GM19240 (cell line): ENCODE results near the gene MIDN.
"Not testable (repeated sequence)": the region's sequence is repeated elsewhere in the genome, so short reads cannot be mapped to it uniquely, and the experiment has no call there.

Experiments
- DNase-seq: peaks from one replicate; pipeline ENCODE4 v3.0.0; 2011; ENCODE audit warnings: low spot score; ENCODE audit not compliant: insufficient read length

The MIDN gene

GRCh38 chr19:1248139-1248785 is at the start of gene MIDN:
TSS of gene MIDN (plus strand) at chr19:1248583. CDS start at chr19:1250297, 1,714 bp downstream.
- no peak for DNase-seq

- DNase-seq: no peak
These were observed 48.9 kb upstream of the MIDN start for GRCh38 chr19:1199531-1199930.

GRCh38 chr19:1200614-1201013 is 47.8 kb upstream of the MIDN start:
- DNase-seq: not testable (repeated sequence)

GRCh38 chr19:1205114-1206099 is 43.0 kb upstream of the MIDN start, which contains the start of gene STK11:
TSS of gene STK11 (plus strand) at chr19:1205778. CDS start at chr19:1206914, 1,136 bp downstream.
- DNase-seq: peak; percentile 99

- no peak for DNase-seq
These were observed 42.1 kb upstream of the MIDN start for GRCh38 chr19:1206150-1206863.

GRCh38 chr19:1206864-1207450 is 41.4 kb upstream of the MIDN start:
- DNase-seq: no peak

- DNase-seq: not testable (repeated sequence)
These were observed 39.6 kb upstream of the MIDN start for GRCh38 chr19:1208830-1209229.

GRCh38 chr19:1210227-1210538 is 38.2 kb upstream of the MIDN start:
- DNase-seq: no peak

GRCh38 chr19:1211494-1212234 is 36.7 kb upstream of the MIDN start:
- no peak for DNase-seq

GRCh38 chr19:1213391-1214286 is 34.7 kb upstream of the MIDN start:
- DNase-seq: no peak

- DNase-seq: no peak
These were observed 34.0 kb upstream of the MIDN start for GRCh38 chr19:1214299-1214861.

- no peak for DNase-seq
These were observed 33.3 kb upstream of the MIDN start for GRCh38 chr19:1214862-1215731.

GRCh38 chr19:1216756-1217155 is 31.6 kb upstream of the MIDN start:
- no peak for DNase-seq

GRCh38 chr19:1217366-1217765 is 31.0 kb upstream of the MIDN start:
- no peak for DNase-seq

- no peak for DNase-seq
These were observed 29.4 kb upstream of the MIDN start for GRCh38 chr19:1218751-1219567.

GRCh38 chr19:1219786-1220476 is 28.5 kb upstream of the MIDN start:
- DNase-seq: no peak

- DNase-seq: no peak
These were observed 27.9 kb upstream of the MIDN start for GRCh38 chr19:1220477-1220930.
